H1 (cell line): ENCODE results near the gene ZBTB37.

Source experiments
- CHD2 ChIP-seq: IDR thresholded peaks from 2 replicates; pipeline ENCODE4 v1.6.1; 2012; ENCODE audit warnings: low read length, improper control_type of control experiment
- GTF2F1 ChIP-seq: IDR thresholded peaks from 2 replicates; pipeline ENCODE4 v1.6.1; 2012; ENCODE audit warnings: low read depth, low read length, improper control_type of control experiment, borderline replicate concordance
- RNF2 ChIP-seq: fragments of 200-900, 300-1000 bp; sonication (generic); IDR thresholded peaks from 2 replicates; pipeline ENCODE4 v1.7.1; 2016; ENCODE audit warnings: borderline replicate concordance, low read depth, mild to moderate bottlenecking, antibody characterized with exemption, low read length; ENCODE audit not compliant: poor library complexity, severe bottlenecking; ENCODE audit errors: missing control alignments
- TBP ChIP-seq: IDR thresholded peaks from 2 replicates; pipeline ENCODE4 v1.6.1; 2011; ENCODE audit warnings: low read depth, low read length, improper control_type of control experiment
- TF ChIP-seq, protein P1 (sequence below), 3 experiments: IDR thresholded peaks; 1 replicate in 2 of 3; 2 replicates in 1 of 3; pipeline versions ENCODE4 v1.5.1 to v1.6.1; 2011; ENCODE audit warnings: low read length in 3 of 3, mild to moderate bottlenecking in 3 of 3, inconsistent platforms in 2 of 3, low read depth in 1 of 3, moderate library complexity in 1 of 3; ENCODE audit not compliant: insufficient read depth in 1 of 3; ENCODE audit errors: control extremely low read depth in 1 of 3

GRCh38 chr1:173900427-173900826 lies 32.2 kb downstream of the ZBTB37 start:
- TF ChIP-seq, protein P1, sequence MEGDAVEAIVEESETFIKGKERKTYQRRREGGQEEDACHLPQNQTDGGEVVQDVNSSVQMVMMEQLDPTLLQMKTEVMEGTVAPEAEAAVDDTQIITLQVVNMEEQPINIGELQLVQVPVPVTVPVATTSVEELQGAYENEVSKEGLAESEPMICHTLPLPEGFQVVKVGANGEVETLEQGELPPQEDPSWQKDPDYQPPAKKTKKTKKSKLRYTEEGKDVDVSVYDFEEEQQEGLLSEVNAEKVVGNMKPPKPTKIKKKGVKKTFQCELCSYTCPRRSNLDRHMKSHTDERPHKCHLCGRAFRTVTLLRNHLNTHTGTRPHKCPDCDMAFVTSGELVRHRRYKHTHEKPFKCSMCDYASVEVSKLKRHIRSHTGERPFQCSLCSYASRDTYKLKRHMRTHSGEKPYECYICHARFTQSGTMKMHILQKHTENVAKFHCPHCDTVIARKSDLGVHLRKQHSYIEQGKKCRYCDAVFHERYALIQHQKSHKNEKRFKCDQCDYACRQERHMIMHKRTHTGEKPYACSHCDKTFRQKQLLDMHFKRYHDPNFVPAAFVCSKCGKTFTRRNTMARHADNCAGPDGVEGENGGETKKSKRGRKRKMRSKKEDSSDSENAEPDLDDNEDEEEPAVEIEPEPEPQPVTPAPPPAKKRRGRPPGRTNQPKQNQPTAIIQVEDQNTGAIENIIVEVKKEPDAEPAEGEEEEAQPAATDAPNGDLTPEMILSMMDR (IDR thresholded peaks at IDR 0.05; ENCODE audit: control extremely low read depth in 1 of 3, insufficient read depth in 1 of 3, low read depth in 1 of 3, low read length in 3 of 3), result no peak
- TF ChIP-seq TBP (no peak), RNF2 (no peak), GTF2F1 (no peak), CHD2 (no peak)
